HepG2 (cell line): ENCODE results near the gene SLC25A25. TPM values are rescaled to one million over a fixed set of nuclear protein-coding genes. Genes with fewer than 3 reads are reported as not detected.
A peak's percentile ranks its signal among the peaks of the same experiment; 100 is the strongest.

Experiments
- ARNT2 ChIP-seq: sonication (generic); formaldehyde crosslinking; IDR thresholded peaks from 2 replicates; pipeline ENCODE4 v1.8.0; 2022; ENCODE audit warnings: mild to moderate bottlenecking, low read depth, missing genetic modification reagents, moderate library complexity
- DMAP1 ChIP-seq: IDR thresholded peaks from 2 replicates; pipeline ENCODE4 v1.6.1; 2016
- GABPB1 ChIP-seq: IDR thresholded peaks from 2 replicates; pipeline ENCODE4 v1.6.1; 2016; ENCODE audit warnings: mild to moderate bottlenecking, missing genetic modification reagents, moderate library complexity, missing compliant biosample characterization
- GFI1 ChIP-seq: sonication (generic); formaldehyde crosslinking; IDR thresholded peaks from 2 replicates; pipeline ENCODE4 v1.5.0; 2020; ENCODE audit warnings: missing genetic modification reagents, mild to moderate bottlenecking, borderline replicate concordance
- KDM1A ChIP-seq: IDR thresholded peaks from 2 replicates; pipeline ENCODE4 v1.6.1; 2016; ENCODE audit warnings: missing compliant biosample characterization
- RXRB ChIP-seq: IDR thresholded peaks from 2 replicates; pipeline ENCODE4 v1.6.1; 2016; ENCODE audit warnings: borderline replicate concordance, missing genetic modification reagents, missing compliant biosample characterization
- SOX5 ChIP-seq: IDR thresholded peaks from 2 replicates; pipeline ENCODE4 v1.6.1; 2016; ENCODE audit warnings: borderline replicate concordance
- SP1 ChIP-seq, 2 experiments: fragments of 450-650 bp in 1 of 2; sonication (generic) in 1 of 2; formaldehyde crosslinking in 1 of 2; IDR thresholded peaks; 2 replicates each; pipeline versions ENCODE4 v1.4.0 to v1.6.1; 2016 to 2020; ENCODE audit warnings: missing genetic modification reagents in 1 of 2
- SP5 ChIP-seq: IDR thresholded peaks from 2 replicates; pipeline ENCODE4 v1.6.1; 2016; ENCODE audit warnings: low read depth, borderline replicate concordance
- ZMYM4 ChIP-seq: sonication (generic); formaldehyde crosslinking; IDR thresholded peaks from 2 replicates; pipeline ENCODE4 v1.8.1; 2023; ENCODE audit warnings: mild to moderate bottlenecking, missing genetic modification reagents
- ZNF263 ChIP-seq: sonication (generic); formaldehyde crosslinking; IDR thresholded peaks from 2 replicates; pipeline ENCODE4 v1.4.0; 2020; ENCODE audit warnings: missing genetic modification reagents
- ZSCAN21 ChIP-seq: sonication (generic); formaldehyde crosslinking; IDR thresholded peaks from 2 replicates; pipeline ENCODE4 v1.8.0; 2022; ENCODE audit warnings: mild to moderate bottlenecking, missing genetic modification reagents, moderate library complexity, borderline replicate concordance
- polyA plus RNA-seq, 8 experiments: library from polyadenylated mRNA; depleted of rRNA in 3 of 8; stranded (reverse) in 7 of 8; unstranded in 1 of 8; fragments of >200 nt; fragmentation: Illumina TruSeq in 4 of 8; extraction: Trizol in 4 of 8; gene quantifications; 2 replicates each; pipeline versions ENCODE4 v1.2.1 to v1.2.3, GENCODE V29; 2011 to 2016; ENCODE audit warnings: low read depth in 4 of 8, missing spikeins in 1 of 8, mixed read lengths in 1 of 8; ENCODE audit not compliant: insufficient read depth in 1 of 8
- total RNA-seq, 5 experiments: library from RNA; depleted of rRNA; stranded (reverse); fragments of >200 nt; fragmentation: Illumina TruSeq; extraction: Trizol; gene quantifications; 2 replicates each; pipeline ENCODE4 v1.2.3, GENCODE V29; 2016; ENCODE audit warnings: low read depth in 1 of 5
- TF ChIP-seq, protein P1 (sequence below): sonication (generic); formaldehyde crosslinking; IDR thresholded peaks from 2 replicates; pipeline ENCODE4 v1.4.0; 2020; ENCODE audit warnings: missing genetic modification reagents, borderline replicate concordance
- TF ChIP-seq, protein P2 (sequence below): IDR thresholded peaks from 2 replicates; pipeline ENCODE4 v1.4.0; 2020; ENCODE audit warnings: mild to moderate bottlenecking, missing genetic modification reagents
- TF ChIP-seq, protein P3 (sequence below): sonication (generic); formaldehyde crosslinking; IDR thresholded peaks from 2 replicates; pipeline ENCODE4 v1.5.1; 2020; ENCODE audit warnings: mild to moderate bottlenecking, missing genetic modification reagents, borderline replicate concordance
- TF ChIP-seq, protein P4 (sequence below): IDR thresholded peaks from 2 replicates; pipeline ENCODE4 v1.6.1; 2016; ENCODE audit warnings: control low read depth
- TF ChIP-seq, protein P5 (sequence below): sonication (generic); formaldehyde crosslinking; IDR thresholded peaks from 2 replicates; pipeline ENCODE4 v1.4.0; 2020; ENCODE audit warnings: missing genetic modification reagents

SLC25A25 gene
- total and polyA plus RNA-seq, 2 of the 13 experiments (the other 11 are each of a cell fraction or from before 2014, with no cell fraction given), result 10.5 to 24.8 TPM

DNA sequence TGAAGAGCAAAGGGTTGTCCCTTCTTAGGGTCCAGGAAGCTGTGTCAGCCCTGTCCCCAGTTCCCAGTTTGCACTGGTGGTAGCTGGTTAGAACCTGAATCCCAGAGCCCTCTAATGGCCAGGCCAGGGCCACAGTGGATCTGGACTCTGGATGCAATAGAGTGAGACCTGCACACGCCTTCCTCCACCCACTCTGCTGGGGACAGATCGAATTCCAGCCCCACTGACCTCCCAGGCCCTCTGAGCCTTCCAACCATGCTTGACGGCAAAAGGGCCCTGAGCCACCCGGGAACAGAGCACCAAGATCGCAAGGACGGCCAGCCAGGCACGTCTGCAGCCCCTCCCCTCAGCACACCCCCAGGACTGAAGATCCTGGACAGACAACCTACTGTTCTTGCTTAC lies 24.6 kb upstream of the SLC25A25 start (continued):
- TF ChIP-seq, protein P1, sequence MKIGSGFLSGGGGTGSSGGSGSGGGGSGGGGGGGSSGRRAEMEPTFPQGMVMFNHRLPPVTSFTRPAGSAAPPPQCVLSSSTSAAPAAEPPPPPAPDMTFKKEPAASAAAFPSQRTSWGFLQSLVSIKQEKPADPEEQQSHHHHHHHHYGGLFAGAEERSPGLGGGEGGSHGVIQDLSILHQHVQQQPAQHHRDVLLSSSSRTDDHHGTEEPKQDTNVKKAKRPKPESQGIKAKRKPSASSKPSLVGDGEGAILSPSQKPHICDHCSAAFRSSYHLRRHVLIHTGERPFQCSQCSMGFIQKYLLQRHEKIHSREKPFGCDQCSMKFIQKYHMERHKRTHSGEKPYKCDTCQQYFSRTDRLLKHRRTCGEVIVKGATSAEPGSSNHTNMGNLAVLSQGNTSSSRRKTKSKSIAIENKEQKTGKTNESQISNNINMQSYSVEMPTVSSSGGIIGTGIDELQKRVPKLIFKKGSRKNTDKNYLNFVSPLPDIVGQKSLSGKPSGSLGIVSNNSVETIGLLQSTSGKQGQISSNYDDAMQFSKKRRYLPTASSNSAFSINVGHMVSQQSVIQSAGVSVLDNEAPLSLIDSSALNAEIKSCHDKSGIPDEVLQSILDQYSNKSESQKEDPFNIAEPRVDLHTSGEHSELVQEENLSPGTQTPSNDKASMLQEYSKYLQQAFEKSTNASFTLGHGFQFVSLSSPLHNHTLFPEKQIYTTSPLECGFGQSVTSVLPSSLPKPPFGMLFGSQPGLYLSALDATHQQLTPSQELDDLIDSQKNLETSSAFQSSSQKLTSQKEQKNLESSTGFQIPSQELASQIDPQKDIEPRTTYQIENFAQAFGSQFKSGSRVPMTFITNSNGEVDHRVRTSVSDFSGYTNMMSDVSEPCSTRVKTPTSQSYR (CRISPR knock-in tag), result no peak
- TF ChIP-seq KDM1A (CRISPR knock-in tag), result no peak
- TF ChIP-seq, protein P2, sequence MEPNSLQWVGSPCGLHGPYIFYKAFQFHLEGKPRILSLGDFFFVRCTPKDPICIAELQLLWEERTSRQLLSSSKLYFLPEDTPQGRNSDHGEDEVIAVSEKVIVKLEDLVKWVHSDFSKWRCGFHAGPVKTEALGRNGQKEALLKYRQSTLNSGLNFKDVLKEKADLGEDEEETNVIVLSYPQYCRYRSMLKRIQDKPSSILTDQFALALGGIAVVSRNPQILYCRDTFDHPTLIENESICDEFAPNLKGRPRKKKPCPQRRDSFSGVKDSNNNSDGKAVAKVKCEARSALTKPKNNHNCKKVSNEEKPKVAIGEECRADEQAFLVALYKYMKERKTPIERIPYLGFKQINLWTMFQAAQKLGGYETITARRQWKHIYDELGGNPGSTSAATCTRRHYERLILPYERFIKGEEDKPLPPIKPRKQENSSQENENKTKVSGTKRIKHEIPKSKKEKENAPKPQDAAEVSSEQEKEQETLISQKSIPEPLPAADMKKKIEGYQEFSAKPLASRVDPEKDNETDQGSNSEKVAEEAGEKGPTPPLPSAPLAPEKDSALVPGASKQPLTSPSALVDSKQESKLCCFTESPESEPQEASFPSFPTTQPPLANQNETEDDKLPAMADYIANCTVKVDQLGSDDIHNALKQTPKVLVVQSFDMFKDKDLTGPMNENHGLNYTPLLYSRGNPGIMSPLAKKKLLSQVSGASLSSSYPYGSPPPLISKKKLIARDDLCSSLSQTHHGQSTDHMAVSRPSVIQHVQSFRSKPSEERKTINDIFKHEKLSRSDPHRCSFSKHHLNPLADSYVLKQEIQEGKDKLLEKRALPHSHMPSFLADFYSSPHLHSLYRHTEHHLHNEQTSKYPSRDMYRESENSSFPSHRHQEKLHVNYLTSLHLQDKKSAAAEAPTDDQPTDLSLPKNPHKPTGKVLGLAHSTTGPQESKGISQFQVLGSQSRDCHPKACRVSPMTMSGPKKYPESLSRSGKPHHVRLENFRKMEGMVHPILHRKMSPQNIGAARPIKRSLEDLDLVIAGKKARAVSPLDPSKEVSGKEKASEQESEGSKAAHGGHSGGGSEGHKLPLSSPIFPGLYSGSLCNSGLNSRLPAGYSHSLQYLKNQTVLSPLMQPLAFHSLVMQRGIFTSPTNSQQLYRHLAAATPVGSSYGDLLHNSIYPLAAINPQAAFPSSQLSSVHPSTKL (CRISPR knock-in tag), result peak; percentile 59; the same call in 1 of the 2 replicates
- TF ChIP-seq GFI1 (CRISPR knock-in tag), result peak; percentile 43; the same call in 1 of the 2 replicates
- TF ChIP-seq ZMYM4 (CRISPR knock-in tag), result peak; percentile 66
- peak; percentile 22; the same call in 1 of the 2 replicates for TF ChIP-seq GABPB1
- TF ChIP-seq ARNT2 (CRISPR knock-in tag), result peak; percentile 68; the same call in 1 of the 2 replicates
- TF ChIP-seq SP1 (IDR thresholded peaks at IDR 0.05), result no peak
- TF ChIP-seq SP1 (CRISPR knock-in tag; IDR thresholded peaks at IDR 0.05), result no peak
- TF ChIP-seq, protein P3, sequence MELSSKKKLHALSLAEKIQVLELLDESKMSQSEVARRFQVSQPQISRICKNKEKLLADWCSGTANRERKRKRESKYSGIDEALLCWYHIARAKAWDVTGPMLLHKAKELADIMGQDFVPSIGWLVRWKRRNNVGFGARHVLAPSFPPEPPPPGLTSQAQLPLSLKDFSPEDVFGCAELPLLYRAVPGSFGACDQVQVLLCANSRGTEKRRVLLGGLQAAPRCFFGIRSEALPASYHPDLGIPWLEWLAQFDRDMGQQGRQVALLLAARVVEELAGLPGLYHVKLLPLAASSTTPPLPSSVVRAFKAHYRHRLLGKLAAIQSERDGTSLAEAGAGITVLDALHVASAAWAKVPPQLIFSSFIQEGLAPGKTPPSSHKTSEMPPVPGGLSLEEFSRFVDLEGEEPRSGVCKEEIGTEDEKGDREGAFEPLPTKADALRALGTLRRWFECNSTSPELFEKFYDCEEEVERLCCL (CRISPR knock-in tag), result no peak
- TF ChIP-seq SP5 (CRISPR knock-in tag), result 0 out of 2 replicates have a peak, but pooled peaks have one; percentile 38
- peak; percentile 45; the same call in 1 of the 2 replicates for TF ChIP-seq SOX5 (CRISPR knock-in tag)
- TF ChIP-seq ZNF263 (CRISPR knock-in tag), result peak; percentile 50; the same call in 1 of the 2 replicates
- TF ChIP-seq, protein P4, sequence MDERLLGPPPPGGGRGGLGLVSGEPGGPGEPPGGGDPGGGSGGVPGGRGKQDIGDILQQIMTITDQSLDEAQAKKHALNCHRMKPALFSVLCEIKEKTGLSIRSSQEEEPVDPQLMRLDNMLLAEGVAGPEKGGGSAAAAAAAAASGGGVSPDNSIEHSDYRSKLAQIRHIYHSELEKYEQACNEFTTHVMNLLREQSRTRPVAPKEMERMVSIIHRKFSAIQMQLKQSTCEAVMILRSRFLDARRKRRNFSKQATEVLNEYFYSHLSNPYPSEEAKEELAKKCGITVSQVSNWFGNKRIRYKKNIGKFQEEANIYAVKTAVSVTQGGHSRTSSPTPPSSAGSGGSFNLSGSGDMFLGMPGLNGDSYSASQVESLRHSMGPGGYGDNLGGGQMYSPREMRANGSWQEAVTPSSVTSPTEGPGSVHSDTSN, result no peak
- peak; percentile 17; the same call in 1 of the 2 replicates for TF ChIP-seq DMAP1
- TF ChIP-seq, protein P5, sequence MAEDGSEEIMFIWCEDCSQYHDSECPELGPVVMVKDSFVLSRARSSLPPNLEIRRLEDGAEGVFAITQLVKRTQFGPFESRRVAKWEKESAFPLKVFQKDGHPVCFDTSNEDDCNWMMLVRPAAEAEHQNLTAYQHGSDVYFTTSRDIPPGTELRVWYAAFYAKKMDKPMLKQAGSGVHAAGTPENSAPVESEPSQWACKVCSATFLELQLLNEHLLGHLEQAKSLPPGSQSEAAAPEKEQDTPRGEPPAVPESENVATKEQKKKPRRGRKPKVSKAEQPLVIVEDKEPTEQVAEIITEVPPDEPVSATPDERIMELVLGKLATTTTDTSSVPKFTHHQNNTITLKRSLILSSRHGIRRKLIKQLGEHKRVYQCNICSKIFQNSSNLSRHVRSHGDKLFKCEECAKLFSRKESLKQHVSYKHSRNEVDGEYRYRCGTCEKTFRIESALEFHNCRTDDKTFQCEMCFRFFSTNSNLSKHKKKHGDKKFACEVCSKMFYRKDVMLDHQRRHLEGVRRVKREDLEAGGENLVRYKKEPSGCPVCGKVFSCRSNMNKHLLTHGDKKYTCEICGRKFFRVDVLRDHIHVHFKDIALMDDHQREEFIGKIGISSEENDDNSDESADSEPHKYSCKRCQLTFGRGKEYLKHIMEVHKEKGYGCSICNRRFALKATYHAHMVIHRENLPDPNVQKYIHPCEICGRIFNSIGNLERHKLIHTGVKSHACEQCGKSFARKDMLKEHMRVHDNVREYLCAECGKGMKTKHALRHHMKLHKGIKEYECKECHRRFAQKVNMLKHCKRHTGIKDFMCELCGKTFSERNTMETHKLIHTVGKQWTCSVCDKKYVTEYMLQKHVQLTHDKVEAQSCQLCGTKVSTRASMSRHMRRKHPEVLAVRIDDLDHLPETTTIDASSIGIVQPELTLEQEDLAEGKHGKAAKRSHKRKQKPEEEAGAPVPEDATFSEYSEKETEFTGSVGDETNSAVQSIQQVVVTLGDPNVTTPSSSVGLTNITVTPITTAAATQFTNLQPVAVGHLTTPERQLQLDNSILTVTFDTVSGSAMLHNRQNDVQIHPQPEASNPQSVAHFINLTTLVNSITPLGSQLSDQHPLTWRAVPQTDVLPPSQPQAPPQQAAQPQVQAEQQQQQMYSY (CRISPR knock-in tag), result peak; percentile 37; the same call in 1 of the 2 replicates
- TF ChIP-seq ZSCAN21, result peak; percentile 76; the same call in 1 of the 2 replicates
- peak; percentile 60; the same call in 1 of the 2 replicates for TF ChIP-seq RXRB (CRISPR knock-in tag)
